HG03025 (cell line): ENCODE data around the gene CNTN5.

Experiments
- ATAC-seq: cut with Tn5 transposase; IDR thresholded peaks from one replicate; pipeline ENCODE4 v1.9.1; 2021; ENCODE audit warnings: mild to moderate bottlenecking, moderate library complexity; ENCODE audit not compliant: unreplicated experiment, low FRiP score

CNTN5 gene

GRCh38 chr11:100004541-100004940, 983.8 kb downstream of the CNTN5 start:
- ATAC-seq: no peak

- no peak for ATAC-seq
Measured at GRCh38 chr11:100008417-100008816, 987.7 kb downstream of the CNTN5 start.

GRCh38 chr11:100009728-100010127, 989.0 kb downstream of the CNTN5 start:
- no peak for ATAC-seq

GRCh38 chr11:100010393-100010792, 989.6 kb downstream of the CNTN5 start:
- no peak for ATAC-seq

GRCh38 chr11:100011697-100012096, 990.9 kb downstream of the CNTN5 start:
- ATAC-seq: no peak

GRCh38 chr11:100013011-100013410, 992.3 kb downstream of the CNTN5 start:
- no peak for ATAC-seq

- ATAC-seq: no peak
Measured at GRCh38 chr11:100031973-100032372, 1011.2 kb downstream of the CNTN5 start.

- ATAC-seq: no peak
Measured at GRCh38 chr11:100061006-100061405, 1040.3 kb downstream of the CNTN5 start.

- no peak for ATAC-seq
Measured at GRCh38 chr11:100066399-100066798, 1045.7 kb downstream of the CNTN5 start.

GRCh38 chr11:100068116-100068515, 1047.4 kb downstream of the CNTN5 start:
- no peak for ATAC-seq

- ATAC-seq: no peak
Measured at GRCh38 chr11:100072131-100072530, 1051.4 kb downstream of the CNTN5 start.

GRCh38 chr11:100080381-100080780, 1059.6 kb downstream of the CNTN5 start:
- ATAC-seq: no peak

- no peak for ATAC-seq
Measured at GRCh38 chr11:100080821-100081220, 1060.1 kb downstream of the CNTN5 start.

- ATAC-seq: no peak
Measured at GRCh38 chr11:100093698-100094097, 1072.9 kb downstream of the CNTN5 start.

- ATAC-seq: no peak
Measured at GRCh38 chr11:100094121-100094865, 1073.5 kb downstream of the CNTN5 start.

GRCh38 chr11:100095809-100096208, 1075.1 kb downstream of the CNTN5 start:
- ATAC-seq: no peak

GRCh38 chr11:100098560-100098959, 1077.8 kb downstream of the CNTN5 start:
- no peak for ATAC-seq

GRCh38 chr11:100105255-100105981, 1084.7 kb downstream of the CNTN5 start:
- no peak for ATAC-seq

- ATAC-seq: no peak
Measured at GRCh38 chr11:100105982-100106358, 1085.2 kb downstream of the CNTN5 start.

- ATAC-seq: no peak
Measured at GRCh38 chr11:100119176-100119575, 1098.4 kb downstream of the CNTN5 start.

GRCh38 chr11:100133114-100133513, 1112.4 kb downstream of the CNTN5 start:
- ATAC-seq: no peak

GRCh38 chr11:100141201-100141600, 1120.5 kb downstream of the CNTN5 start:
- no peak for ATAC-seq
